SK-N-SH treated with all-trans-retinoic acid at 6 μM for 48 hours (cell line): ENCODE data around the gene GSTP1.

Experiments
- ATAC-seq: fragments of 200-7000 bp; cut with Tn5 transposase; 3 replicates; pipeline ENCODE4 v1.9.1; 2020; ENCODE audit warnings: mild to moderate bottlenecking, moderate library complexity
- ARNTL ChIP-seq: fragments of 450-650 bp; formaldehyde crosslinking; IDR thresholded peaks from 2 replicates; pipeline ENCODE4 v1.5.0; 2020; ENCODE audit warnings: low read depth, mild to moderate bottlenecking, moderate library complexity, borderline replicate concordance
- BACH2 ChIP-seq: fragments of 250-450 bp; sonication (Bioruptor Pico); IDR thresholded peaks from 2 replicates; pipeline ENCODE4 v1.9.0; 2021; ENCODE audit warnings: mild to moderate bottlenecking, borderline replicate concordance
- CSDC2 ChIP-seq: fragments of 250-450 bp; sonication (Bioruptor Pico); IDR thresholded peaks from 2 replicates; pipeline ENCODE4 v1.5.0; 2020; ENCODE audit warnings: mild to moderate bottlenecking, moderate library complexity
- ESRRG ChIP-seq: fragments of 250-450 bp; sonication (Bioruptor Pico); IDR thresholded peaks from 2 replicates; pipeline ENCODE4 v1.6.1; 2021; ENCODE audit warnings: mild to moderate bottlenecking
- GLIS3 ChIP-seq: fragments of 250-450 bp; sonication (Bioruptor Pico); IDR thresholded peaks from 2 replicates; pipeline ENCODE4 v1.5.0; 2020; ENCODE audit warnings: mild to moderate bottlenecking, moderate library complexity
- ISL1 ChIP-seq: fragments of 250-450 bp; sonication (Bioruptor Pico); IDR thresholded peaks from 2 replicates; pipeline ENCODE4 v2.1.2; 2022; ENCODE audit warnings: mild to moderate bottlenecking, moderate library complexity
- OSR1 ChIP-seq: fragments of 250-450 bp; sonication (Bioruptor Pico); IDR thresholded peaks from 2 replicates; pipeline ENCODE4 v1.8.0; 2022; ENCODE audit warnings: moderate library complexity, mild to moderate bottlenecking, inconsistent platforms
- PATZ1 ChIP-seq: fragments of 250-450 bp; sonication (Bioruptor Pico); IDR thresholded peaks from 2 replicates; pipeline ENCODE4 v1.8.0; 2020; ENCODE audit warnings: mild to moderate bottlenecking, moderate library complexity, borderline replicate concordance
- POU6F1 ChIP-seq: fragments of 250-450 bp; sonication (Bioruptor Pico); IDR thresholded peaks from 2 replicates; pipeline ENCODE4 v1.8.0; 2021; ENCODE audit warnings: low read depth, mild to moderate bottlenecking, moderate library complexity, borderline replicate concordance
- PPARA ChIP-seq: fragments of 250-450 bp; sonication (Bioruptor Pico); IDR thresholded peaks from 2 replicates; pipeline ENCODE4 v1.5.0; 2020; ENCODE audit warnings: mild to moderate bottlenecking, borderline replicate concordance
- RARB ChIP-seq: fragments of 250-450 bp; sonication (Bioruptor Pico); IDR thresholded peaks from 2 replicates; pipeline ENCODE4 v1.8.0; 2021; ENCODE audit warnings: mild to moderate bottlenecking, moderate library complexity
- SNAI2 ChIP-seq: fragments of 250-450 bp; sonication (Bioruptor Pico); IDR thresholded peaks from 2 replicates; pipeline ENCODE4 v1.5.0; 2020; ENCODE audit warnings: mild to moderate bottlenecking, moderate library complexity
- TOX ChIP-seq: fragments of 250-450 bp; sonication (Bioruptor Pico); IDR thresholded peaks from 2 replicates; pipeline ENCODE4 v1.8.0; 2021; ENCODE audit warnings: mild to moderate bottlenecking, moderate library complexity, borderline replicate concordance
- ZFP3 ChIP-seq: fragments of 250-450 bp; sonication (Bioruptor Pico); IDR thresholded peaks from 2 replicates; pipeline ENCODE4 v1.5.0; 2020; ENCODE audit warnings: mild to moderate bottlenecking, moderate library complexity
- ZFP30 ChIP-seq: fragments of 450-650 bp; formaldehyde crosslinking; IDR thresholded peaks from 2 replicates; pipeline ENCODE4 v1.5.0; 2022; ENCODE audit warnings: mild to moderate bottlenecking, moderate library complexity
- ZNF565 ChIP-seq: fragments of 450-650 bp; formaldehyde crosslinking; conservative IDR thresholded peaks from 2 replicates; pipeline ENCODE4 v1.5.0; 2020; ENCODE audit warnings: low read depth, mild to moderate bottlenecking, moderate library complexity
- ZNF70 ChIP-seq: fragments of 450-650 bp; formaldehyde crosslinking; IDR thresholded peaks from 2 replicates; pipeline ENCODE4 v1.5.0; 2020; ENCODE audit warnings: mild to moderate bottlenecking, moderate library complexity
- ZNF8 ChIP-seq: fragments of 450-650 bp; formaldehyde crosslinking; IDR thresholded peaks from 2 replicates; pipeline ENCODE4 v1.5.0; 2020; ENCODE audit warnings: mild to moderate bottlenecking, moderate library complexity
- TF ChIP-seq, protein P1 (sequence below): fragments of 250-450 bp; sonication (Bioruptor Pico); IDR thresholded peaks from 2 replicates; pipeline ENCODE4 v1.5.0; 2020; ENCODE audit warnings: mild to moderate bottlenecking, moderate library complexity
- TF ChIP-seq, protein P2 (sequence below): fragments of 250-450 bp; sonication (Bioruptor Pico); IDR thresholded peaks from 2 replicates; pipeline ENCODE4 v1.5.1; 2021; ENCODE audit warnings: mild to moderate bottlenecking, moderate library complexity

GSTP1 gene

DNA sequence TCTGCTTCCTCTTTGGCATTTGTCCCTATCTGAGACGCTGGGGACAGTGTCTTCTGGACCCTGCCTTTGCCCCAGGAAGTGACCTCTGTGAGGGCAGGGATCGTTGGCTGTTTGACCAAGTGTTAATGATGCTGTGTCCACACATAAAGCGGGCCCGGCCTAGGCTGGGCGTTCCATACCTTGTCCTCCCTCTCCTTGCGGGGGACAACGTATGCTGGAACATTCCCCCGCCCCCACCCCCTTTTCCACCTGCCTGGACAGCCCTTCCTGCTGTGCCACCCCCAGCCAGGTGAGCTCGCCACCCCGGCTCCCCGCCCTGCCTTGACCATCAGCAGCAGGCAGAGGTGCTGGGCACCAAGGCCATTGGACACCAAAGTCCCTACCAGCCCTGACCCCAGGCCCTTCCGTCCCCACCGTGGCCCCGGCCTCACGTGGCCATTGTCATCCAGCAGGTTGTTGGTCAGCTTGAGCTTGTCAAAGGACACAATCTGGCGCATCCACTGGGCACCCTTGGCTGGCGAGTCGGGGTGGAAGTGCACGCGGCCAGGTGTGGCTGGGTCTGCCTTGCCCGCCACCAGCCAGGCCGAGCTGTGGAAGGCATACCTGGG lies 50.2 kb downstream of the GSTP1 start:
- TF ChIP-seq PPARA (CRISPR knock-in tag) (no peak), OSR1 (CRISPR knock-in tag) (no peak), RARB (no peak), ZNF70 (CRISPR knock-in tag) (no peak), GLIS3 (CRISPR knock-in tag) (no peak), TOX (CRISPR knock-in tag) (no peak), ZNF565 (no peak), ZFP30 (no peak), ESRRG (CRISPR knock-in tag) (no peak), SNAI2 (CRISPR knock-in tag) (no peak), CSDC2 (no peak), ZFP3 (CRISPR knock-in tag) (no peak), ISL1 (CRISPR knock-in tag) (no peak), PATZ1 (CRISPR knock-in tag) (no peak), ZNF8 (no peak), BACH2 (CRISPR knock-in tag) (no peak), ARNTL (CRISPR knock-in tag) (no peak)
- TF ChIP-seq, protein P1, sequence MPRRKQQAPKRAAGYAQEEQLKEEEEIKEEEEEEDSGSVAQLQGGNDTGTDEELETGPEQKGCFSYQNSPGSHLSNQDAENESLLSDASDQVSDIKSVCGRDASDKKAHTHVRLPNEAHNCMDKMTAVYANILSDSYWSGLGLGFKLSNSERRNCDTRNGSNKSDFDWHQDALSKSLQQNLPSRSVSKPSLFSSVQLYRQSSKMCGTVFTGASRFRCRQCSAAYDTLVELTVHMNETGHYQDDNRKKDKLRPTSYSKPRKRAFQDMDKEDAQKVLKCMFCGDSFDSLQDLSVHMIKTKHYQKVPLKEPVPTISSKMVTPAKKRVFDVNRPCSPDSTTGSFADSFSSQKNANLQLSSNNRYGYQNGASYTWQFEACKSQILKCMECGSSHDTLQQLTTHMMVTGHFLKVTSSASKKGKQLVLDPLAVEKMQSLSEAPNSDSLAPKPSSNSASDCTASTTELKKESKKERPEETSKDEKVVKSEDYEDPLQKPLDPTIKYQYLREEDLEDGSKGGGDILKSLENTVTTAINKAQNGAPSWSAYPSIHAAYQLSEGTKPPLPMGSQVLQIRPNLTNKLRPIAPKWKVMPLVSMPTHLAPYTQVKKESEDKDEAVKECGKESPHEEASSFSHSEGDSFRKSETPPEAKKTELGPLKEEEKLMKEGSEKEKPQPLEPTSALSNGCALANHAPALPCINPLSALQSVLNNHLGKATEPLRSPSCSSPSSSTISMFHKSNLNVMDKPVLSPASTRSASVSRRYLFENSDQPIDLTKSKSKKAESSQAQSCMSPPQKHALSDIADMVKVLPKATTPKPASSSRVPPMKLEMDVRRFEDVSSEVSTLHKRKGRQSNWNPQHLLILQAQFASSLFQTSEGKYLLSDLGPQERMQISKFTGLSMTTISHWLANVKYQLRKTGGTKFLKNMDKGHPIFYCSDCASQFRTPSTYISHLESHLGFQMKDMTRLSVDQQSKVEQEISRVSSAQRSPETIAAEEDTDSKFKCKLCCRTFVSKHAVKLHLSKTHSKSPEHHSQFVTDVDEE (CRISPR knock-in tag), result no peak
- TF ChIP-seq, protein P2, sequence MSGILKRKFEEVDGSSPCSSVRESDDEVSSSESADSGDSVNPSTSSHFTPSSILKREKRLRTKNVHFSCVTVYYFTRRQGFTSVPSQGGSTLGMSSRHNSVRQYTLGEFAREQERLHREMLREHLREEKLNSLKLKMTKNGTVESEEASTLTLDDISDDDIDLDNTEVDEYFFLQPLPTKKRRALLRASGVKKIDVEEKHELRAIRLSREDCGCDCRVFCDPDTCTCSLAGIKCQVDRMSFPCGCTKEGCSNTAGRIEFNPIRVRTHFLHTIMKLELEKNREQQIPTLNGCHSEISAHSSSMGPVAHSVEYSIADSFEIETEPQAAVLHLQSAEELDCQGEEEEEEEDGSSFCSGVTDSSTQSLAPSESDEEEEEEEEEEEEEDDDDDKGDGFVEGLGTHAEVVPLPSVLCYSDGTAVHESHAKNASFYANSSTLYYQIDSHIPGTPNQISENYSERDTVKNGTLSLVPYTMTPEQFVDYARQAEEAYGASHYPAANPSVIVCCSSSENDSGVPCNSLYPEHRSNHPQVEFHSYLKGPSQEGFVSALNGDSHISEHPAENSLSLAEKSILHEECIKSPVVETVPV (CRISPR knock-in tag), result no peak
- TF ChIP-seq, all 23 proteins: peak for 0
- no peak for ATAC-seq

DNA sequence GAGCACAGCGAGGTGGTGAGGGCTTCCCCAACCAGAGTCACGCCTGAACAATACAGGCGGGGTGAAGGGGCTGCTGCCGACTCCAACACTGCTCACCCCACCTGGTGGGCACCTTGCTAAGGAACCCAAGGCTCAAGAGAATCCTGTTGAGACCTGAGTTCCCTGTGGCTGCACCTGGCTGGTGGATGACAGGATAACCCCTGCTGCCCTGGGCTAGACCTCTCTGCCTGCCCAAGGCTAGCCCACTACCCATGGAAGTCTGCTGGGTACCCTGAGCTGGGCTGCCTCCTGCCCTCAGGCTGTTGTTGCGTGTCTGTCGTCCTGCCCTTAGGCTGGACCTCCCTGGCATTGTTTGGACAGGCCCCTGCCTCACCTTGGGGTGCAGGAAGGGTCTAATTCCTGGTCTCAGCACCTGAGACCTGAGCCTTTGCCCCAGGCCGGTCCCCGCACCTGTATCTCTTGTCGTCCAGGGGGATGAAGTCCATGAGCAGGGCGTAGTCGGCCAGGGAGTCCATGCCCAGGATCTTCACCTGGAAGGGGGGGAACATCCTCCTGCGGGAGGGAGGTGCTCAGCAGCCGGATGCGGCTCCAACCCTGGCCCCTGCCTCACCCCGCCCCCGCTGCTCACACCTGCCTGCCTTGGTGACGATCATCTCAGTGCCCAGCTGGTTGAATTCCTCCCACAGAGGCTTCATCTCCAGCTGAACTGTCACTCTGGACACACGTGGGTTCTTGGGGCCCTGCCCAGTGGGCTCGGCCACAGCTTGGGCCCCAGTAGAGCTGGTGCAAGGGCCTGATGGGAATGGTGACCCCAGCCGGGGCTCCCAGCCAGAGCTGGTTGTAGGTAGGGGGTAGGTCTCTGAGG lies 51.0 kb downstream of the GSTP1 start:
- TF ChIP-seq PPARA (CRISPR knock-in tag) (no peak), ISL1 (CRISPR knock-in tag) (no peak), PATZ1 (CRISPR knock-in tag) (no peak), ZFP3 (CRISPR knock-in tag) (no peak), CSDC2 (no peak), OSR1 (CRISPR knock-in tag) (no peak), ZFP30 (no peak), ESRRG (CRISPR knock-in tag) (no peak)
- ATAC-seq, result no peak

- no peak for TF ChIP-seq PPARA (CRISPR knock-in tag)
- no peak for TF ChIP-seq ZNF565
- TF ChIP-seq POU6F1 (CRISPR knock-in tag), result no peak
- no peak for TF ChIP-seq PATZ1 (CRISPR knock-in tag)
- ATAC-seq, result no peak
These were observed 51.6 kb downstream of the GSTP1 start for GRCh38 chr11:67635231-67635521.
